ENCODE measurements around the gene PDK2.

The PDK2 gene

DNA sequence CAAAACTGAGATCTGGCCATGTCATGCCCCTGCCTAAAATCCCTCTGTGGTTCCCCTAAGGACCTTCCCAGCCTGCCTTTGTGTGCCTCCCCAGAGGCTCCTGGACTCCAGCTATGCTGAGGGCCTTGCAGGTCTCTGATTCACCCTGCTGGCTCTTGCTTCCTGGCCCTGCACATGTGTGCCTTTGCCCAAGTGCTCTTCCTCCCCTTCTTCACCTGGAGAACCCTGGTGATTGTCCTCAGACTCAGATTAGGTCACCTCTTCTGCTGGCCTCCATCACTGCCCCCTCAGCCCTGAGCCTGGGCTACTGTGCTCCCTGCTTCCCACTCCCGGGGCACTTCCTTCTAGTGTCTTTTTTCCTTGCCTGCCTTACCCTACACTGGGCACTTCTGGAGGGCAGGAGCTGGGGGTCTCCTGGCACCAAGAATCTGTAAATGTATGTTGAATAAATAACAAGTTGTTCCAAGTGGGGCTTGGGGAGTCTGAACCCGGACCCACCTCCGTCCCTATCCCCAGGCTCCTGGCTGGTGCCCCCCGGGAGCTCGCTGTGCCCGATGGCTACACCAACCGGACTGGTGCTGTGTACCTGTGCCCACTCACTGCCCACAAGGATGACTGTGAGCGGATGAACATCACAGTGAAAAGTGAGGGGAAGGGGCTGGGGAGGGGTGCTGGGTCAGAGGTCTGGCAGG lies 31.4 kb upstream of the PDK2 start:
- H3K4me1 Mint-ChIP-seq: peaks cover 56% of the 10 kb centered on the region
- TF ChIP-seq CTCF (IDR thresholded peaks at IDR 0.05; ENCODE audit: unreplicated experiment in 3 of 3): no peak

DNA sequence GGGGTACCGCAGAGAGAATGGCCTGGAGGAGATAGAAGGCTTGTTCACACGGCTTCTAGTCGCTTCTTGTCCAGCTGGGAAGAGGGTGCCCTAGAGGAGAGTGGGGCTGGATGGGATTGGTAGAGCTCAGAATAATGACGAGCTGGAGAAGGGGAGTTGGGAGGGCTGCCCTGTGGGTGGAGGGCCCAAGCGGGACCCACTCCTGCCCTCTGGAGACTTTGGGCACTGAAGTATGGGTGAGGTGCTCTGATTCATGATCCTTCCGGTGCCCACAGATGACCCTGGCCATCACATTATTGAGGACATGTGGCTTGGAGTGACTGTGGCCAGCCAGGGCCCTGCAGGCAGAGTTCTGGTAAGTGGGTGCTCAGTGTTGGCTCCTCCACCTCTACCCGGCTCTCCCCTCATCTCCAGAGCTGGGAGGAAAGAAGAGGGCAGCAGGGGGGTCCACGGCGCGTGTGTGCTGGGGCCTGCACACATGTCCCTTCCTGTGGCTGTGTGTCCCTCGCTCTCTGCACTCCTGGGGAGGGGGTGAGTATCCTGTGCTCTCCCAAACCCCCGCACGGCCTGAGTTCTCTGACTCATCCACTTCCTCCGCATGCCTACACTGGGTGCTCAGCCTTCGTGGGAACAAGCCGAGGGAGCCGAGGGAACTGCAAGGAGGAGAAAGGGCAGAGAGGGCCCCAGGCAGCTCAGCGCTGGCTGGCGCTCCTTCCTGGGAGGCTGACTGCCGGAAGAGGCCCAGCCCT lies 30.7 kb upstream of the PDK2 start:
- Mint-ChIP-seq H3K27me3 (ENCODE audit: low read depth) (no peaks in the 10 kb centered on the region), H3K9me3 (no peaks in the 10 kb centered on the region), H3K4me3 (no peak overlapping the region), H3K27ac (peak overlapping the region; percentile 71 to 89 (median 71)), H3K4me1 (peaks cover 51% of the 10 kb centered on the region), H3K36me3 (ENCODE audit: low read depth) (peaks cover 10% of the 10 kb centered on the region)
- TF ChIP-seq CTCF (IDR thresholded peaks at IDR 0.05; ENCODE audit: unreplicated experiment in 3 of 3): no peak

More for the DNA sequence above, 31.4 kb upstream of the PDK2 start:
- peak overlapping the region; percentile 70 to 89 (median 71) for H3K27ac Mint-ChIP-seq
- peak overlapping the region in 1 of 3 experiments; percentile 5 for H3K4me3 Mint-ChIP-seq
- H3K36me3 Mint-ChIP-seq (ENCODE audit: low read depth): peaks cover 10% of the 10 kb centered on the region
- no peaks in the 10 kb centered on the region for H3K9me3 Mint-ChIP-seq
- no peaks in the 10 kb centered on the region for H3K27me3 Mint-ChIP-seq (ENCODE audit: low read depth)

GRCh38 chr17:50065056-50065455 lies 30.1 kb upstream of the PDK2 start:
- peaks cover 46% of the 10 kb centered on the region for H3K4me1 Mint-ChIP-seq
- H3K4me3 Mint-ChIP-seq: peak overlapping the region in 1 of 3 experiments; percentile 45
- peaks cover 10% of the 10 kb centered on the region for H3K36me3 Mint-ChIP-seq (ENCODE audit: low read depth)
- peak overlapping the region; percentile 71 to 89 (median 71) for H3K27ac Mint-ChIP-seq
- H3K27me3 Mint-ChIP-seq (ENCODE audit: low read depth): no peaks in the 10 kb centered on the region
- no peak for TF ChIP-seq CTCF (IDR thresholded peaks at IDR 0.05; ENCODE audit: unreplicated experiment in 3 of 3)
- no peaks in the 10 kb centered on the region for H3K9me3 Mint-ChIP-seq

GRCh38 chr17:50066995-50067394 lies 28.2 kb upstream of the PDK2 start:
- H3K4me3 Mint-ChIP-seq: no peak overlapping the region
- H3K27me3 Mint-ChIP-seq (ENCODE audit: low read depth): peaks cover 3% of the 10 kb centered on the region
- peaks cover 21% of the 10 kb centered on the region for H3K36me3 Mint-ChIP-seq (ENCODE audit: low read depth)
- H3K9me3 Mint-ChIP-seq: no peaks in the 10 kb centered on the region
- TF ChIP-seq CTCF (IDR thresholded peaks at IDR 0.05; ENCODE audit: unreplicated experiment in 3 of 3): no peak
- H3K27ac Mint-ChIP-seq: no peak overlapping the region
- peaks cover 29% of the 10 kb centered on the region for H3K4me1 Mint-ChIP-seq

DNA sequence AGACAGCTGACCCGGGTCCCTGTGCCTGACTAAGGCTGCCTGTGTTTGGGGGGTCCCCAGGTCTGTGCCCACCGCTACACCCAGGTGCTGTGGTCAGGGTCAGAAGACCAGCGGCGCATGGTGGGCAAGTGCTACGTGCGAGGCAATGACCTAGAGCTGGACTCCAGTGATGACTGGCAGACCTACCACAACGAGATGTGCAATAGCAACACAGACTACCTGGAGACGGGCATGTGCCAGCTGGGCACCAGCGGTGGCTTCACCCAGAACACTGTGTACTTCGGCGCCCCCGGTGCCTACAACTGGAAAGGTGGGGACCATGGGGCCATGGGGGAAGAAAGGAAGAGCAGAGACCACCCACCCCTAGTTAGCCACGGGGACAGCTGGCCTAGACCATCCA lies 27.2 kb upstream of the PDK2 start:
- Mint-ChIP-seq H3K4me3 (no peak overlapping the region), H3K36me3 (ENCODE audit: low read depth) (peaks cover 25% of the 10 kb centered on the region), H3K4me1 (peaks cover 24% of the 10 kb centered on the region), H3K27ac (no peak overlapping the region), H3K27me3 (ENCODE audit: low read depth) (peaks cover 3% of the 10 kb centered on the region), H3K9me3 (no peaks in the 10 kb centered on the region)
- no peak for TF ChIP-seq CTCF (IDR thresholded peaks at IDR 0.05; ENCODE audit: unreplicated experiment in 3 of 3)
